ENCODE data around the gene NEURL1B.
A peak's percentile ranks its signal among the peaks of the same experiment; 100 is the strongest.
"Not testable (repeated sequence)": the region's sequence is repeated elsewhere in the genome, so short reads cannot be mapped to it uniquely, and the experiment has no call there.

NEURL1B gene

DNA sequence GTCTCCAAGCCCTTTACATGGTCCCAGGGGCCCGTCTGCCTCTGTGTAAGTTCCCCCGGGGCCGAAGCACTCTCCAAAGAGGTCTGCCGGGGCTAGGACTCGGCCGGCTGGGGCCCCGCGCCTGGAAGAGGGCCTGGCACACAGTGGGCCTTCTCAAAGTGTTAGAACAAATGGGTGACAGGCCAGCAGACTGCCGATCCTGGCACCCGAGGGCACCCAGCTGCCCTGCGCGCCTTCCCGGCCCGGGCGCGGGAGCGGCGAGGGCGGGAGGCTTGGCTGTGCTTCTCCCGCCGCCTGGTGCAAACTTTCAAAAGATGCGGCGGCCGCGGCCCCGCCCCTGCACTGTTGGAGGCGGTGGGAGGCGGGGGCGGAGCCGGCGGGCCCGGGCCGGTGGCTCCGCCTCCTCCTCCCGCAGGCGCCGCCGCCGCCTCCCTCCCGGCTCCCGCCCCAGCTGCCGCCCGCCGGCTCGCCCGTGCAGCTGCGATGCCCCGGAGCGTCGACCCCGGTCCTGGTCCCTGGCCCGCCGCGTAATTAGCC, at the start of gene NEURL1B:
NEURL1B (plus strand) TSS at position 442 of the 537 bp plus-strand sequence. CDS start 144 bp downstream, outside the sequence.
- peak; percentile 84 for DNase-seq

GRCh38 chr5:172591636-172592035, 49.4 kb upstream of the NEURL1B start:
- DNase-seq: no peak

DNA sequence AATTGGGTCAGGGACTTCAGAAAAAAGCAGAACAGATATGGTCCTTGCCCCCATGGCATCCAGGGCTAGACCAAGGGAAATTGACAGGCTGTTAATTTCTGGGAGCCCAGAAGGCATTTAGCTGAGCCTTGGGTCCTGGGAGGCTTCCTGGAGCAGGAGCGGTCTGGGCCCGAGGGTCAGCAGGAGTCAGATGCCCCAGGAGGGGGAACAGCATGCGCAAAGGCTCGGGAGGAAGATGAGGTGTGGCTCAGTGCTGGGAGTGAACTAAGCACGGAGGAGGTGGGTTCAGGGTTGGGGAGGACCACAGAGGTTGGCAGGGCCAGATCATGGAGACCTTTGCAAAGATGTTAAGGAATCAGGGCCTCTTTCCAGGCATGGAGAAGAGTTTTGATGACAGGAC, 48.2 kb upstream of the NEURL1B start:
- no peak for DNase-seq

- no peak for DNase-seq
Measured at GRCh38 chr5:172593306-172593705, 47.8 kb upstream of the NEURL1B start.

GRCh38 chr5:172593721-172594235, 47.3 kb upstream of the NEURL1B start:
- DNase-seq: no peak

- DNase-seq: no peak
Measured at GRCh38 chr5:172594431-172594830, 46.6 kb upstream of the NEURL1B start.

DNA sequence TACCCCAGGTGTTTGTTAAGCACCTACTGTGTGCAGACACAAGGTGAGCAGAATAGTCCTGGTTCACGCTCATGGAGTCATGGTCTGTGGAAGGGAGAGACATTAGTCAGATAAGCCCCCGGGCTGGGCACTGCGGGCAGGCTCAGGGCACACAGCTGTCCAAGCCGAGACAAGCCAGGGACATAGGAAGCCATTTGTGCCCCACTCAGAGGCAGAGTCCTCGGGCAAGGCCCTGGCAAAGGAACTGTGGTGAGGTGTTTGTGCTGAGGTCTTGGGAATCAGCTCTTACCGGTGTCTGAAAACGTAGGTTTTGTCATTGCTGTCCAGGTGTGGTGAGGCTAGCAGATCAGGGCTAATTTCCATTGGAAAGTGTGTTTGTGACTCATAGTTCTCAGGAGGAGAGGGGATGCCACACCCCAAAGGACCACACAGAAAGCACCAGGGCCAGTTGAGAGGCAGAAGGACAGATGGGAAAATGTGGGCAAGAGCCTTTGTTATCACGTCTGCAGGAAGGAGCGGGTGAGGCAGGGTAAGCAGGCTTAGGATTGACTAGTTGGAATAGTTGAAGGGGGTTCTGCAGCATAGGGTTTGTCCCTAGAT, 46.1 kb upstream of the NEURL1B start:
- DNase-seq: no peak

GRCh38 chr5:172595596-172596455, 45.2 kb upstream of the NEURL1B start:
- DNase-seq: no peak

DNA sequence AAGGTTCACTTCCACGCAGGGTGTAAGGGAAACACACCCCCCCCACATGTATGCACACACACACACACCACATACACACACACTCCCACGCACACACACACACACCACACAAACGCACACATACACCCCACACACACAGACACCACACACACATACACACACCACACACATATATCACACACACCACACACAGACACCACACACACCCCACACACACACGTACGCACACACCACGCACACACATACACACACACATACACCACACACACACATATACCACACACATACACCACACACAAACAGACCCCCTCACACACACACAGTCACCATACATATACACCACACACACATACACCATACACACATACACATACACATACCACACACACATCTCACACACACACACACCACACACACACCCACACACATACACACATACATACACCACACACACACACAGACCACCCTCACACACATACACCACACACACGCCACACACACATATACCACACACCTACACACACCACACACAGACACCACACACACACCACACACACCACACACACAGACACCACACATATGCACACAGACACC, 44.3 kb upstream of the NEURL1B start:
- no peak for DNase-seq

DNA sequence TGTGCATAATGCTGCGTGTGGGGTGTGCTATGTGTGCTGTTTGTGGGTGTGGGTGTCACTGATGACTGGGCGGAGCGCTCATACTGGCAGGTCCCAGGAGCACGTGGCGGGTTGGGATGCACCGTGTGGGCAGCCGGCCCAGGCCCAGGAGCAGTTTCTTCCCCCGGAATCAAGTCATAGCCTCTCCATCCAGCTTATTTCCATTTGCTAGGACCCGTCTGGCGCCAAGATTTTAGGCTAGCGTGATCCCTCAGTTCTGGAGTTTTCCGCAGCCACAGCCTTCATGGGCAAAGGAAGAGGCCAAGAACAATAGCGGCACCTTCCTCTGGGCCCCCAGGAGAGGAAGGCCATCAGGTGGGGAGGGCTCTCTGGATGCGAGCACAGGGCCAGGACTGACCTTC, 43.3 kb upstream of the NEURL1B start:
- no peak for DNase-seq

DNA sequence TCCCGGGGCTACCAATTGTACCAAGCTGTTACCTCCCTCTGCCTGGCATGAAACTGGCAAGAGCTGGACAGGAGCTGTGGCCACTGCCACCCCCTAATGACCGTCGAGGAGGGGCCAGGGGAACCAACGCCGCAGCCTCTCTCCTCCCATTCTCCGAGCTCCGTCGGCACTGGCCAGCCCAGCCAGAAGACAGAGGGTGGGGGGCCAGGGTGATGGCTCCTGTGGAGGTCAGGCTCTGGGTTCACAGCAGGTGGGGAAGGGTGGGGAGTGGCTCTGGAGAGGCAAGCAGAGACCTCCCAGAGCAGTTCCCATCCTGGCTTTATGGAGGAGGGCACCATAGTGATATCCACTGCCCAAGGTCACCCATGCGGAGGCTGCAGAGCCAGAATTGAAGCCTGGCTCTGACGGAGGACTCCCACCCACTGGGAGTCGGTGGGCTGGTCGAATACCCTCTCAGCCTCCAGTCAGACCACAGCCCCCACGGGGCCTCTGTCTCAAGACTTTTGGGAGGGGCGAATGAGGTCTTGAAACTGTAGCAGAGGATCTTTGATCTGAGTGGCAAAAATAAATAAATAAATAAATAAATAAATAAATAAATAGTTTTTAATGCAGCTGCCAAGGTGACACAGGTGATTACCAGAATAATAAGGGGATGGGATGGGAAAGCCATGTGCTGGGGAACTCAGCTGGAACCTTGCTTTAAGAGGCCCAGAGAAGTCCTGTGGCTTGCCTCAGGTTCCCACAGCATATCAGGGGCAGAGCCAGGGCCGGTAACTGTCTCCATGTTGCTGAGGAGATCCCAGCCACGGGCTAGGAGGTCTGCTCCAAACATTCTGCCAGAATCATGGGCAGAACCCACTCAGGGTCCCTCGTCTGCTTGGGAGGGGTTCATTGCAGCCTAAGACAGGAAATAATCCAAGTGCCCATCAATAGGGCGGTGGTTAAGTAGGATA, 42.5 kb upstream of the NEURL1B start:
- DNase-seq: no peak

DNA sequence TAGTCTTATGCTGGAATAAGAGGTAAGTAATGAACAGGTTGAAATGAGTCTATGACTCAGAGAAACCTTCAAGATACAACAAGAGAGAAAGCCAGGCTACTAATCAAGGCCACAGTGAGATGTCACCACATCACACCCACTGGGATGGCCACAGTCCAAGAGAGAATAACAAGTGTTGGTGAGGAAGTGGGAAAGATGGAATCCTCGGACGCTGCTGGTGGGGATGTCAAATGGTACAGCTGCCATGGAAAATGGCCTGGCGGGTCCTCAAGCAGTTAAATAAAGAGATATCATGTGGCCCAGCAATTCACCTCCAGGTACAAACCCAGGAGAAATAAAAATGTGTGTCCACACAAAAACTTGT, 41.9 kb upstream of the NEURL1B start:
- no peak for DNase-seq

- no peak for DNase-seq
Measured at GRCh38 chr5:172600571-172600970, 40.5 kb upstream of the NEURL1B start.

DNA sequence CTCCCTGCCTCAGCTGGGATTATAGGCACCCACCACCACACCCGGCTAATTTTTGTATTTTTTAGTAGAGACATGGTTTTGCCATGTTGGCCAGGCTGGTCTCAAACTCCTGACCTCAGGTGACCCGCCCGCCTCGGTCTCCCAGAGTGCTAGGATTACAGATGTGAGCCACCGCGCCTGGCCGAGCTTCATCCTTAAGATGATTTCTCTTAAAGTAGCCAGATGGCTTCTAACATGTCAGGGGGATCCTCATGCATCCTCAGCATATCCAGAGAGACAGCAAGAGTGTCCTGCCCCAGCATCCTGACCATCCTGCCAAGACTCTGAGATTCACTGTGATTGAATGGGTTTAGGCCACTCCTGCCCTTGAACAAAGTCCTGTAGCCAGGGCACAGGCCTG, 39.5 kb upstream of the NEURL1B start:
- not testable (repeated sequence) for DNase-seq

DNA sequence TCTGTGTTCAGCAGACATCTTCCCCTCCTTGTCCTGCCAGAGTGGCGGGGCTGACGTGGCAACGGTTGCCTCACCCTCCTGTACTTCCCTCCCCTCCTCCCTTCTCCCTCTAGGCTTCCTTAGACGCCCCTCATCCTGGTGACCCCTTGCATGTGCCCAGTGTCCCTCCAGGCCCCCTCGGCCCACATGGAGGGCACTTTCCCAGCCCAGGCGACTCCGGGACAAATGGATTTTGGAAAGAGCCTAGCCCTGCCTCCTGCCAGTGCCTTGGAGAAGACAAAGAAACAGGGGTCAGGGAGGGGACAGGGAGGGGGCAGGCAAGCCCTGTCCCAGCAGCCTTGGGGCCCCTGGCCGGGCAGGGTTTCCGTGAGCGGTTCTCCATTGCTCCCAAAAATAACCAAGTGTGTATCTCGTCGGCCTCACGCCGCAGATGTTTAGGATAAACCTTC, 38.3 kb upstream of the NEURL1B start:
- DNase-seq: no peak

GRCh38 chr5:172603251-172603806, 37.7 kb upstream of the NEURL1B start:
- DNase-seq: no peak

DNA sequence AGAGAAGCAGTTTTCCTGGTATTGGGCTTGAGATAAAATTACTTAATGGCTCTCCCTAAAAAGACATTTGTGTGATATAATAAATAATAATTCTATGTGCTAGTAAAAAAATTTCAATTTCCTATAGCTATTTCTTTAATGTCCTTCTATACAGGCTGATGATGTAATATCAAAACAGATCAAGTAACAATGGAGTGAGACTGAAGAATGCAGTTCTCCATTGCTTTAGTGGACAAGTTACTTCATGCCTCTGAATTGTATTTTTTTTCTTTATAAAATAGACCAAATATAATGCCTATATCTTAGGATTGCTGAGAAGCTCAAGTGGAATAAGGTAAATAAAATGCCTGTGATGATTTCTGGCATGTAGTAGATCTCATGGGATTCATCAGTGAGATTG, 35.6 kb upstream of the NEURL1B start:
- DNase-seq: no peak

DNA sequence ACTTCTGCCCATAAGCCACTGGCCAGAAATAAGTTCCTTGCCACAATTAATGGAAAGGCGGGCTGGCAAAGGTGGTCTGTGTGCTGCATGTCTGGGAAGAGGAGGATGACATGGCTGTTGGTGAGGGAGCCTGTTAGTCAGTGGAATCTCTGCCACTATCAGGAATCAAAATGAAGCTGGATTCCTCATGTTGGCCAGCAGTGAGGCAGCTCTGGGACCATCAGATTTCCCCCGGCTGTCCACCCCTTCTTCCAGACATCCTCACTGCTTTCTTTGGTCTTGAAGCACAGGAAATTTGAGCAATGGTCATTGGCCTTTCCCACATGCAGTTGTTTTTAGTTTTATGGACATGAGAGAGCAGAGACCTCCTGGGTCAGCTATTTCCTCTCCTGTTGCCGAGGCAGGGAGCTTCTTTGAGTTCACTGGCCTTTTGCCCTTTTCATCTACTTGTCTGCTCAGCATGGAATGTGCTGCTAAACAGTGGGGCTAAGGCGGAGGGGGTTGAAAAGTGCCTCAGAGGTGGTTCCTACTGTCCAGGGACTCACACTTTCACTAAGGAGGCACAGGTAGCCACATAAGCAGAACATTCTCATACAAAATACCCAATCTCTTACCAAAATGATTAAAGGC, 34.8 kb upstream of the NEURL1B start:
- DNase-seq: no peak

DNA sequence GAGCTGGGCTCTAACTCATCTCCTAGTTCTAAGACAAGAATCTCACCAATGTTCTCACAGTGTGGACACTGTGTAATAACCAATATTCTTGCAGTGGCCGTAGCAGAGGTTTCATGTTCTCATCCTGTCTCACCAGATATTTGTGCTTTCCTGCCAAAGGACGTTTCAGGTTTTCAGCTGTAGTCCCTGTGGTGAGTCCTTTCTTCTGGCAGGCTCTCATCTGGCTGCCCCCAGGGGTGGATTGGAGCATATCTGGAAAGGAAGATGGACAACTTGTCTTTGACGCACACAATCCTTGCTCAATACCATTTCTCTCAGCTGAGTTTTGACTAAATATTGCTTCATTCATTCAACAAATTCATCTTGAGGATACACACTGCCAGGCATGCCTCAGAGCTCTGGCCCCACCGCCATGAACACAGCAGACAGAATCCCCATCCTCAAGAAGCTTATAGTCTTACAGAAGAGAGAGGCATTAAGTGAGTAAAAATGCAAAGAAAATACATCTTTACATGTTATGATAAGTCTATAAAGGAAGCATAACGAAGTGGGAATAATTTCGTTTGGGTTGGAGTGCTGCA, 33.8 kb upstream of the NEURL1B start:
- no peak for DNase-seq

- no peak for DNase-seq
Measured at GRCh38 chr5:172608773-172609172, 32.3 kb upstream of the NEURL1B start.

DNA sequence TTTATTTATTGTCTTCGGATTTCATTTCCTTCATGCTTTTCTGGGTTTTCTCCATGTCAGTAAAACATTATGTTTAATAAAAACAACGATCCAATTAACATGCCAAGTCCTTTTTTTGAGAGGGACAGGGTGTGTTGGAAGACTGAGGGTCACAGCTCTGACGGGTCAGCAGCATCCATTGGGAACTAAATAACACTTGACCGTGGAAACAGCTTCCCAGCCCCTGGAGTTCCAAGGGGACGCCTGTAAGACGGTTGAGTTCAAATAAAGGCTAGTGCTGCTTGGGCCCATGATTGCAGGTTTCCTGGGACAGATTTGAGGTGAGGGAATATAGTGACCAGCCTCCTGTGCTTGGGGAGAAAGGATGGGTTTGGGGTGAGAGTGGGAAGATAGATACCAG, 30.4 kb upstream of the NEURL1B start:
- no peak for DNase-seq

All from KG1 (cell line).